Measurements from ENCODE around the gene PLXDC2. TPM values are rescaled to one million over a fixed set of nuclear protein-coding genes. Genes with fewer than 3 reads are reported as not detected.

The PLXDC2 gene
- total and polyA plus RNA-seq, 10 of the 15 experiments (the other 5 are each of a cell fraction or from before 2014, with no cell fraction given), result 0.05 to 1.8 (median 0.14) TPM; not detected in 2

DNA sequence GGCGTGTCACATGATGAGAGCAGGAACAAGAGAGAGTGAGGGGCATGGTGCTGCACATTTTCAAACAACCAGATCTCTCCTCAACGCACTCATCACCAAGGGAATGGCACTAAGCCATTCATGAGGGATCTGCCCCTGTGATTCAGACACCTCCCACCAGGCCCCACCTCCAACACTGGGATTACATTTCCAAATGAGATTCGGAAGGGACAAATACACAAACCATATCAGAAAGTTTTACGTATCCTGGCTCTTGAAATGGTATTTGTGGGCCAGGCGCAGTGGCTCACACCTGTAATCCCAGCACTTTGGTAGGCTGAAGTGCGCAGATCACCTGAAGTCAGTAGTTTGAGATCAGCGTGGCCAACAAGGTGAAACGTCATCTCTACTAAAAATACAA, 189.4 kb downstream of the PLXDC2 start:
- H3K4me3 ChIP-seq, result no peak overlapping the region
- no TSS peak for BruUV-seq (replicated peaks)
- RAD21 ChIA-PET (ENCODE audit: unreplicated experiment), result interaction anchor here (1.0 to 4.9 kb wide), 3 partner anchors 12 to 46 kb away, joined by 3 to 22 read pairs (median 4); no protein-coding TSS in a partner anchor

DNA sequence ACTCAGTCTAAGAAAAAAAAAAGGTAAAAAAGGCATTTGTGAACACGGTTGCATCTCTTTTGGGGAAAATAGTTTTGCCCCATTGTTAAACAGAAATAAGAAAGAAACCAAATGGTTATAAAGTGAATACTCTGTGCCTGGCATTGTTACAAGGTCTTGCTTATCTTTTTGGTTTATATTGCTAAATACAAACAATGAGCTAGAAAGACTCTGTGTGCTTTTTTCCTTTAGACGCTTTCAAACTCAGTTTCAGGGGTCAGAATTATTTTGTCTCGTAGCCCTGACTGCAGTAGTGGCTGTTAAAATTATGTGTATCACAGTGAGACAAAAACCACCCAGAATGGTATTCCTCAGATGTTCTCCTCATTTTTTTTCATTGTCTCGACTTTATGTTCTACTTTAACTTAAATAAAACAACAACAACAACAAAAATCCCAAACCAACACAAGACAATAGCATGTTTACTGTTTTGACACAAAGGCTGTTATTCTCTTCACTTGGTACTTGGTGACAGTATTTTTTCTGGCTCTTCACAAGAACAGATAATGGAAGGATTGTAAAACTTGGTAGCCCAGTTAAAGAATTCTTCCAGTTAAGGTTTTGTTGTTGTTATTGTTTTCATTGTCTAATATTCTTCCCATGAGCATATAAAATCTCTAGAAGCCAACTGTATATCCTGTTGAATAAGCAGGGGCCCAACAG, 190.1 kb downstream of the PLXDC2 start:
- Histone ChIP-seq H4K20me1 (ENCODE audit: control insufficient read depth, insufficient read depth) (no peaks in the 10 kb centered on the region), H2AFZ (ENCODE audit: control insufficient read depth, low read depth, low read length) (no peak overlapping the region), H3K9ac (ENCODE audit: control insufficient read depth, insufficient read depth, low read length) (no peak overlapping the region), H3K27ac (ENCODE audit: control insufficient read depth, insufficient read depth) (no peak overlapping the region), H3K27me3 (replicated peaks in 1 of 2; ENCODE audit: control insufficient read depth in 2 of 2, insufficient read depth in 2 of 2, low read length in 1 of 2) (no peaks in the 10 kb centered on the region), H3K4me2 (ENCODE audit: control insufficient read depth, insufficient read depth) (no peak overlapping the region), H3K79me2 (ENCODE audit: control insufficient read depth, insufficient read depth, low read length) (no peaks in the 10 kb centered on the region), H3K4me3 (no peak overlapping the region), H3K9me3 (replicated peaks; ENCODE audit: control insufficient read depth, insufficient read depth, low read length) (no peaks in the 10 kb centered on the region; the same call in 2 of the 3 replicates), H3K4me1 (ENCODE audit: control insufficient read depth, insufficient read depth, low read length) (peaks cover 10% of the 10 kb centered on the region), H3K36me3 (ENCODE audit: control insufficient read depth in 2 of 2, insufficient read depth in 2 of 2, low read length in 1 of 2) (no peaks in the 10 kb centered on the region)
- SMC1A ChIA-PET (ENCODE audit: uncharacterized antibody, unreplicated experiment), result interaction anchor here (0.7 to 2.2 kb wide), 2 partner anchors 46 to 60 kb away, joined by 3 to 6 read pairs; no protein-coding TSS in a partner anchor
- WGBS (ENCODE audit: insufficient coverage, insufficient replicate concordance, low lambda C conversion rate, missing lambda C conversion rate), result 67% methylated on average over 4 of the region's 4 CpGs
- CTCF ChIA-PET, result interaction anchor here (1.0 kb wide), 1 partner anchor 57 kb away, joined by 3 read pairs; no protein-coding TSS in a partner anchor
- no TSS peak for BruUV-seq (replicated peaks)
- DNase-seq (ENCODE audit: low read depth, low spot score), result no peak
- FAIRE-seq, result no peak
- intact Hi-C loops (cut with micrococcal nuclease; ENCODE audit: unreplicated experiment), result no loop called here
- no peak for ATAC-seq
- in situ Hi-C loops (cut with MboI), result no loop called here
- RAD21 ChIA-PET (ENCODE audit: unreplicated experiment), result interaction anchor here (1.0 to 4.9 kb wide), 2 partner anchors 12 to 47 kb away, joined by 3 to 22 read pairs; no protein-coding TSS in a partner anchor
- POLR2A ChIA-PET, result no interaction called here
- TF ChIP-seq ATF7 (IDR thresholded peaks at IDR 0.05; ENCODE audit: low read depth), result no peak
- TF ChIP-seq, protein P1, sequence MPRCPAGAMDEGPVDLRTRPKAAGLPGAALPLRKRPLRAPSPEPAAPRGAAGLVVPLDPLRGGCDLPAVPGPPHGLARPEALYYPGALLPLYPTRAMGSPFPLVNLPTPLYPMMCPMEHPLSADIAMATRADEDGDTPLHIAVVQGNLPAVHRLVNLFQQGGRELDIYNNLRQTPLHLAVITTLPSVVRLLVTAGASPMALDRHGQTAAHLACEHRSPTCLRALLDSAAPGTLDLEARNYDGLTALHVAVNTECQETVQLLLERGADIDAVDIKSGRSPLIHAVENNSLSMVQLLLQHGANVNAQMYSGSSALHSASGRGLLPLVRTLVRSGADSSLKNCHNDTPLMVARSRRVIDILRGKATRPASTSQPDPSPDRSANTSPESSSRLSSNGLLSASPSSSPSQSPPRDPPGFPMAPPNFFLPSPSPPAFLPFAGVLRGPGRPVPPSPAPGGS (IDR thresholded peaks at IDR 0.05; ENCODE audit: borderline replicate concordance, insufficient read depth, low read depth, low read length, poor library complexity, severe bottlenecking), result no peak
- TF ChIP-seq SIX5 (IDR thresholded peaks at IDR 0.05; ENCODE audit: low read depth, low read length, severe bottlenecking), result no peak
- no peak for TF ChIP-seq MTA2 (IDR thresholded peaks at IDR 0.05; ENCODE audit: low read depth)
- no peak for TF ChIP-seq NFIC (IDR thresholded peaks at IDR 0.05; ENCODE audit: low read depth, low read length)
- no peak for TF ChIP-seq RUNX3 (IDR thresholded peaks at IDR 0.05; ENCODE audit: low read length)
- TF ChIP-seq, protein P2, sequence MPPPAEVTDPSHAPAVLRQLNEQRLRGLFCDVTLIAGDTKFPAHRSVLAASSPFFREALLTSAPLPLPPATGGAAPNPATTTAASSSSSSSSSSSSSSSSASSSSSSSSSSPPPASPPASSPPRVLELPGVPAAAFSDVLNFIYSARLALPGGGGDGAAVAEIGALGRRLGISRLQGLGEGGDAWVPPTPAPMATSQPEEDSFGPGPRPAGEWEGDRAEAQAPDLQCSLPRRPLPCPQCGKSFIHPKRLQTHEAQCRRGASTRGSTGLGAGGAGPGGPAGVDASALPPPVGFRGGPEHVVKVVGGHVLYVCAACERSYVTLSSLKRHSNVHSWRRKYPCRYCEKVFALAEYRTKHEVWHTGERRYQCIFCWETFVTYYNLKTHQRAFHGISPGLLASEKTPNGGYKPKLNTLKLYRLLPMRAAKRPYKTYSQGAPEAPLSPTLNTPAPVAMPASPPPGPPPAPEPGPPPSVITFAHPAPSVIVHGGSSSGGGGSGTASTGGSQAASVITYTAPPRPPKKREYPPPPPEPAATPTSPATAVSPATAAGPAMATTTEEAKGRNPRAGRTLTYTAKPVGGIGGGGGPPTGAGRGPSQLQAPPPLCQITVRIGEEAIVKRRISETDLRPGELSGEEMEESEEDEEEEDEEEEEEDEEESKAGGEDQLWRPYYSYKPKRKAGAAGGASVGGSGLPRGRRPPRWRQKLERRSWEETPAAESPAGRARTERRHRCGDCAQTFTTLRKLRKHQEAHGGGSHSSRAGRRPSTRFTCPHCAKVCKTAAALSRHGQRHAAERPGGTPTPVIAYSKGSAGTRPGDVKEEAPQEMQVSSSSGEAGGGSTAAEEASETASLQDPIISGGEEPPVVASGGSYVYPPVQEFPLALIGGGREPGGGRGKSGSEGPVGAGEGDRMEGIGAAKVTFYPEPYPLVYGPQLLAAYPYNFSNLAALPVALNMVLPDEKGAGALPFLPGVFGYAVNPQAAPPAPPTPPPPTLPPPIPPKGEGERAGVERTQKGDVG (CRISPR knock-in tag; IDR thresholded peaks at IDR 0.05), result no peak
- no peak for TF ChIP-seq IRF4 (IDR thresholded peaks at IDR 0.05; ENCODE audit: low read depth, low read length)

More for the DNA sequence above, 189.4 kb downstream of the PLXDC2 start:
- Histone ChIP-seq H2AFZ (ENCODE audit: control insufficient read depth, low read depth, low read length) (no peak overlapping the region), H3K27ac (ENCODE audit: control insufficient read depth, insufficient read depth) (no peak overlapping the region), H3K9me3 (replicated peaks; ENCODE audit: control insufficient read depth, insufficient read depth, low read length) (no peaks in the 10 kb centered on the region), H4K20me1 (ENCODE audit: control insufficient read depth, insufficient read depth) (no peaks in the 10 kb centered on the region), H3K4me1 (ENCODE audit: control insufficient read depth, insufficient read depth, low read length) (peaks cover 10% of the 10 kb centered on the region), H3K79me2 (ENCODE audit: control insufficient read depth, insufficient read depth, low read length) (no peaks in the 10 kb centered on the region), H3K9ac (ENCODE audit: control insufficient read depth, insufficient read depth, low read length) (no peak overlapping the region), H3K4me2 (ENCODE audit: control insufficient read depth, insufficient read depth) (no peak overlapping the region), H3K36me3 (ENCODE audit: control insufficient read depth in 2 of 2, insufficient read depth in 2 of 2, low read length in 1 of 2) (no peaks in the 10 kb centered on the region), H3K27me3 (replicated peaks in 1 of 2; ENCODE audit: control insufficient read depth in 2 of 2, insufficient read depth in 2 of 2, low read length in 1 of 2) (no peaks in the 10 kb centered on the region)
- DNase-seq (ENCODE audit: low read depth, low spot score) (no peak), ATAC-seq (no peak), FAIRE-seq (peak; percentile 44)
- ChIA-PET POLR2A (interaction anchor here (0.5 to 2.4 kb wide), 4 partner anchors 14 to 1602 kb away, joined by 3 to 8 read pairs (median 3); no protein-coding TSS in a partner anchor), SMC1A (ENCODE audit: uncharacterized antibody, unreplicated experiment) (interaction anchor here (0.7 to 2.9 kb wide), 6 partner anchors 45 to 187 kb away, joined by 3 to 15 read pairs (median 4); no protein-coding TSS in a partner anchor), CTCF (no interaction called here)
- WGBS (ENCODE audit: insufficient coverage, insufficient replicate concordance, low lambda C conversion rate, missing lambda C conversion rate), result 70% methylated on average over 8 of the region's 8 CpGs
- in situ Hi-C loops (cut with MboI) (no loop called here), intact Hi-C loops (cut with micrococcal nuclease; ENCODE audit: unreplicated experiment) (no loop called here)
- TF ChIP-seq SMC3 (IDR thresholded peaks at IDR 0.05; ENCODE audit: borderline replicate concordance, low read length) (no peak), ZNF274 (IDR thresholded peaks at IDR 0.05; ENCODE audit: insufficient read depth, insufficient read length) (no peak), SUPT20H (IDR thresholded peaks at IDR 0.05; ENCODE audit: borderline replicate concordance, control insufficient read depth, low read depth, low read length) (no peak), BRCA1 (IDR thresholded peaks at IDR 0.05; ENCODE audit: low read depth, low read length) (no peak)
